OCI-LY3 (cell line): ENCODE data around the gene NENF.

Experiments used
- CTCF ChIP-seq: fragments of 200-600, 300-600 bp; sonication (generic); IDR thresholded peaks from 2 replicates; pipeline ENCODE4 v1.5.1; 2014; ENCODE audit warnings: antibody characterized with exemption, low read length, low read depth
- EZH2phosphoT487 ChIP-seq: fragments of 200-600 bp; shearing (Covaris generic); IDR thresholded peaks from 2 replicates; pipeline ENCODE4 v1.6.1; 2018; ENCODE audit warnings: antibody characterized with exemption, mixed run types, low read depth

- TF ChIP-seq CTCF (no peak), EZH2phosphoT487 (no peak)
Measured at GRCh38 chr1:212485913-212486618, 53.3 kb downstream of the NENF start.
